ENCODE data around the gene ANAPC10.
A peak's percentile ranks its signal among the peaks of the same experiment; 100 is the strongest.

Gene ANAPC10

DNA sequence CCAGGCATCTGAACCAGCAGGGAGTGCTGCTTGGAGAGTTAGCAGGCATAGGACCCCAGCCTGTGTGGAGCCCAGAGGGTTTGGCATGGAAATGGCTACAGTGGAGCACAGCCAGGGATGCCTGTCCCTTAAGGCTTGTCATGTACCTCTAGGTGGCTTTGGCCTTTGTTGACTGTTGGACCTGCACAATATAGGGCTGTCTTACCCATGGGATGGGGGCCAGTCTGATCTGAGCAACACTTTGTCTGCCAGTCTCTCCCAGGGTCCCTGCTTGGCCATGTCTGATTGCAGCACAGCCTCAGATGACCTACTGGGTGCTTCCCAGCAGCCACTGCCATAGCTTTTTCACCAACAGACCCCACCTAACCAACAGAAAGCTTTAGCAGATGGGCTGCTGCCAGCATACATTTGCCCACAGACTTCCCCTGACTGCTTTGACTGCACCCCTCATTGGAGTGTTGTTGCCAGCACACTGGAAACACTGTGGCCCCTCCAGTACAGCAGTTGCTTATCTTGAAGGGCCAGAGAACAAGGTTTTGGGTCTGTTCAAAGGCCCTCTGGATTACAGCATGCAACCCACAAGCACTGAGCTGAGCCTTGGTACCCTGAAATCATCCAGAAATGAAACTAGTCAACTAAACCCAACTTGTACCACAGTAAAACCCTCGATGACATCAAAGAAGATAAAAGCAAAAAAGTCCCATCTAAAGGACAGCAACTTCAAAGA lies 22.1 kb downstream of the ANAPC10 start:
- H3K4me1 ChIP-seq (ENCODE audit: control insufficient read depth, insufficient read depth, low read depth, low read length), result no peaks in the 10 kb centered on the region
- peak overlapping the region in 1 of 2 experiments; percentile 26 for H3K14ac ChIP-seq (ENCODE audit: low read length in 2 of 2)
- H3K4me3 ChIP-seq (ENCODE audit: insufficient read depth in 1 of 2, low read depth in 1 of 2, low read length in 2 of 2), result no peak overlapping the region
- no peak overlapping the region for H4K8ac ChIP-seq (ENCODE audit: low read length)
- no peak overlapping the region for H2BK120ac ChIP-seq (ENCODE audit: low read depth, low read length)
- 96% methylated on average over 1 of the region's 1 CpG for WGBS
- peaks cover 8 to 17% of the 10 kb centered on the region in 2 experiments for H3K36me3 ChIP-seq (ENCODE audit: control insufficient read depth in 1 of 2, insufficient read depth in 2 of 2, low read depth in 1 of 2, low read length in 2 of 2)
- no peak overlapping the region for H3K27ac ChIP-seq (ENCODE audit: low read length, poor library complexity, severe bottlenecking)
- no peak overlapping the region for H3K4ac ChIP-seq (ENCODE audit: low read depth in 1 of 2, low read length in 2 of 2)
- H3K9ac ChIP-seq (ENCODE audit: low read length), result no peak overlapping the region
- H2AK5ac ChIP-seq (ENCODE audit: low read length, severe bottlenecking), result no peak overlapping the region
- H3K9me3 ChIP-seq (ENCODE audit: control insufficient read depth, low read length), result no peaks in the 10 kb centered on the region
- no peak overlapping the region for H2BK15ac ChIP-seq (ENCODE audit: low read depth, poor library complexity, severe bottlenecking)
- H3K4me2 ChIP-seq (ENCODE audit: low read length, poor library complexity, severe bottlenecking), result no peak overlapping the region
- no peak overlapping the region for H3K23ac ChIP-seq (ENCODE audit: low read length in 2 of 2)
- H4K91ac ChIP-seq (ENCODE audit: low read length), result no peak overlapping the region
- no peak overlapping the region for H3K18ac ChIP-seq (ENCODE audit: low read depth in 1 of 2, low read length in 2 of 2)
- H2BK5ac ChIP-seq (ENCODE audit: low read depth, low read length, poor library complexity, severe bottlenecking), result no peak overlapping the region
- H2AFZ ChIP-seq (ENCODE audit: low read depth, low read length), result no peak overlapping the region
- no peaks in the 10 kb centered on the region for H3K27me3 ChIP-seq (ENCODE audit: control insufficient read depth in 1 of 2, insufficient read depth in 1 of 2, low read length in 2 of 2)
- H3K79me1 ChIP-seq (replicated peaks; ENCODE audit: low read length, poor library complexity, severe bottlenecking), result peaks cover 21% of the 10 kb centered on the region
- H2BK12ac ChIP-seq (ENCODE audit: low read length in 2 of 2), result no peak overlapping the region
- no peak for DNase-seq

- Histone ChIP-seq H3K9me3 (ENCODE audit: control insufficient read depth, low read length) (no peaks in the 10 kb centered on the region), H4K8ac (ENCODE audit: low read length) (no peak overlapping the region), H2BK12ac (ENCODE audit: low read length in 2 of 2) (no peak overlapping the region), H3K36me3 (ENCODE audit: control insufficient read depth in 1 of 2, insufficient read depth in 2 of 2, low read depth in 1 of 2, low read length in 2 of 2) (peaks cover 8 to 12% of the 10 kb centered on the region in 2 experiments), H3K14ac (ENCODE audit: low read length in 2 of 2) (no peak overlapping the region), H3K23ac (ENCODE audit: low read length in 2 of 2) (no peak overlapping the region), H3K9ac (ENCODE audit: low read length) (no peak overlapping the region), H3K4me3 (ENCODE audit: insufficient read depth in 1 of 2, low read depth in 1 of 2, low read length in 2 of 2) (no peak overlapping the region), H3K79me1 (replicated peaks; ENCODE audit: low read length, poor library complexity, severe bottlenecking) (peaks cover 20% of the 10 kb centered on the region), H3K4ac (ENCODE audit: low read depth in 1 of 2, low read length in 2 of 2) (no peak overlapping the region), H3K4me2 (ENCODE audit: low read length, poor library complexity, severe bottlenecking) (no peak overlapping the region), H2BK15ac (ENCODE audit: low read depth, poor library complexity, severe bottlenecking) (no peak overlapping the region), H2BK5ac (ENCODE audit: low read depth, low read length, poor library complexity, severe bottlenecking) (no peak overlapping the region), H2AFZ (ENCODE audit: low read depth, low read length) (no peak overlapping the region), H2BK120ac (ENCODE audit: low read depth, low read length) (no peak overlapping the region), H3K27ac (ENCODE audit: low read length, poor library complexity, severe bottlenecking) (no peak overlapping the region), H3K18ac (ENCODE audit: low read depth in 1 of 2, low read length in 2 of 2) (no peak overlapping the region), H3K27me3 (ENCODE audit: control insufficient read depth in 1 of 2, insufficient read depth in 1 of 2, low read length in 2 of 2) (no peaks in the 10 kb centered on the region), H2AK5ac (ENCODE audit: low read length, severe bottlenecking) (no peak overlapping the region), H3K4me1 (ENCODE audit: control insufficient read depth, insufficient read depth, low read depth, low read length) (no peaks in the 10 kb centered on the region), H4K91ac (ENCODE audit: low read length) (no peak overlapping the region)
- WGBS, result 100% methylated on average over 1 of the region's 2 CpGs
- no peak for DNase-seq
These were observed 26.4 kb downstream of the ANAPC10 start for GRCh38 chr4:145071560-145071959.

GRCh38 chr4:145069361-145069760 lies 28.6 kb downstream of the ANAPC10 start:
- Histone ChIP-seq H2BK12ac (ENCODE audit: low read length in 2 of 2) (no peak overlapping the region), H3K23ac (ENCODE audit: low read length in 2 of 2) (no peak overlapping the region), H3K4me1 (ENCODE audit: control insufficient read depth, insufficient read depth, low read depth, low read length) (no peaks in the 10 kb centered on the region), H3K36me3 (ENCODE audit: control insufficient read depth in 1 of 2, insufficient read depth in 2 of 2, low read depth in 1 of 2, low read length in 2 of 2) (peaks cover 0 to 6% of the 10 kb centered on the region in 2 experiments), H2AFZ (ENCODE audit: low read depth, low read length) (no peak overlapping the region), H3K4me2 (ENCODE audit: low read length, poor library complexity, severe bottlenecking) (no peak overlapping the region), H3K27me3 (ENCODE audit: control insufficient read depth in 1 of 2, insufficient read depth in 1 of 2, low read length in 2 of 2) (no peaks in the 10 kb centered on the region), H4K91ac (ENCODE audit: low read length) (no peak overlapping the region), H2BK15ac (ENCODE audit: low read depth, poor library complexity, severe bottlenecking) (no peak overlapping the region), H3K9ac (ENCODE audit: low read length) (no peak overlapping the region), H2BK120ac (ENCODE audit: low read depth, low read length) (no peak overlapping the region), H2AK5ac (ENCODE audit: low read length, severe bottlenecking) (no peak overlapping the region), H3K79me1 (replicated peaks; ENCODE audit: low read length, poor library complexity, severe bottlenecking) (peaks cover 9% of the 10 kb centered on the region), H3K27ac (ENCODE audit: low read length, poor library complexity, severe bottlenecking) (no peak overlapping the region), H3K4me3 (ENCODE audit: insufficient read depth in 1 of 2, low read depth in 1 of 2, low read length in 2 of 2) (no peak overlapping the region), H2BK5ac (ENCODE audit: low read depth, low read length, poor library complexity, severe bottlenecking) (no peak overlapping the region), H3K14ac (ENCODE audit: low read length in 2 of 2) (no peak overlapping the region), H3K9me3 (ENCODE audit: control insufficient read depth, low read length) (no peaks in the 10 kb centered on the region), H4K8ac (ENCODE audit: low read length) (no peak overlapping the region), H3K18ac (ENCODE audit: low read depth in 1 of 2, low read length in 2 of 2) (no peak overlapping the region), H3K4ac (ENCODE audit: low read depth in 1 of 2, low read length in 2 of 2) (no peak overlapping the region)
- 50% methylated on average over 2 of the region's 3 CpGs for WGBS
- peak; percentile 63 for DNase-seq

DNA sequence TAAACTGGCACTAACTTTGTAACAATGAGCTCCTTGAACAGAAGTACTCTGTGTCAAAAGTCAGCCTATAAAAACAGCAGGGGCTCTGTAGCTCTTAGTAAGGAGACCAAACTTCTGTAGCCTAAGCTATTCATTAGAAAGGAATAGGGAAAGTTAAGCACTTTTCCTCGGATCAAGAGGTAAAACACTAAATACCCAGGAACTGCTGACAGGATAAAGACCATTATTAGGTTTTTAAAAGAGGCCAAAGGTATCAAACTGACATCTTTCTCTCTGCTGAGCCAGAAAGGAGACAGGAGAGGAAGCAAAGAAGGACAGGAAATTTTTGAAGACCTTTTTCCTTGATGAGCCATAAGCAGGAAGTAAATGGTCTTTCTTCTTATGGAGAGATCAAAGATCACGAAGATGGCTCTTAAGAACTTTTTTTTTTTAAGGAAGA lies 31.9 kb downstream of the ANAPC10 start:
- 31% methylated on average over 1 of the region's 2 CpGs for WGBS
- H3K4ac ChIP-seq (ENCODE audit: low read depth in 1 of 2, low read length in 2 of 2), result no peak overlapping the region

More for the DNA sequence above, 31.9 kb downstream of the ANAPC10 start:
- Histone ChIP-seq H2AFZ (ENCODE audit: low read depth, low read length) (no peak overlapping the region), H3K4me3 (ENCODE audit: insufficient read depth in 1 of 2, low read depth in 1 of 2, low read length in 2 of 2) (no peak overlapping the region), H3K27me3 (ENCODE audit: control insufficient read depth in 1 of 2, insufficient read depth in 1 of 2, low read length in 2 of 2) (no peaks in the 10 kb centered on the region), H4K8ac (ENCODE audit: low read length) (no peak overlapping the region), H3K18ac (ENCODE audit: low read depth in 1 of 2, low read length in 2 of 2) (no peak overlapping the region), H2AK5ac (ENCODE audit: low read length, severe bottlenecking) (no peak overlapping the region), H3K9ac (ENCODE audit: low read length) (peak overlapping the region; percentile 4), H3K4me1 (ENCODE audit: control insufficient read depth, insufficient read depth, low read depth, low read length) (no peaks in the 10 kb centered on the region), H3K79me1 (replicated peaks; ENCODE audit: low read length, poor library complexity, severe bottlenecking) (peaks cover 6% of the 10 kb centered on the region), H3K23ac (ENCODE audit: low read length in 2 of 2) (no peak overlapping the region), H3K27ac (ENCODE audit: low read length, poor library complexity, severe bottlenecking) (peak overlapping the region; percentile 57), H4K91ac (ENCODE audit: low read length) (no peak overlapping the region), H2BK120ac (ENCODE audit: low read depth, low read length) (no peak overlapping the region), H2BK12ac (ENCODE audit: low read length in 2 of 2) (no peak overlapping the region), H3K9me3 (ENCODE audit: control insufficient read depth, low read length) (no peaks in the 10 kb centered on the region), H3K14ac (ENCODE audit: low read length in 2 of 2) (no peak overlapping the region), H3K4me2 (ENCODE audit: low read length, poor library complexity, severe bottlenecking) (peak overlapping the region; percentile 27), H2BK15ac (ENCODE audit: low read depth, poor library complexity, severe bottlenecking) (no peak overlapping the region), H3K36me3 (ENCODE audit: control insufficient read depth in 1 of 2, insufficient read depth in 2 of 2, low read depth in 1 of 2, low read length in 2 of 2) (peaks cover 0 to 10% of the 10 kb centered on the region in 2 experiments), H2BK5ac (ENCODE audit: low read depth, low read length, poor library complexity, severe bottlenecking) (no peak overlapping the region)
- DNase-seq, result peak; percentile 28

Measured in mesenchymal stem cell (in vitro differentiated cells and primary cell).